BE2C (cell line): ENCODE measurements around the gene GALNT2.

ENCODE experiments used
- DNase-seq: peaks from one replicate; pipeline ENCODE4 v3.0.0-alpha.2; 2020
- H3K27me3 ChIP-seq: fragments of 250-450 bp; sonication (Bioruptor Pico); 2 replicates; pipeline ENCODE4 v1.5.1; 2020; ENCODE audit warnings: mild to moderate bottlenecking
- H3K36me3 ChIP-seq: fragments of 250-450 bp; sonication (Bioruptor Pico); 2 replicates; pipeline ENCODE4 v1.5.1; 2020; ENCODE audit warnings: mild to moderate bottlenecking
- H3K4me1 ChIP-seq: fragments of 250-450 bp; sonication (Bioruptor Pico); 2 replicates; pipeline ENCODE4 v1.5.1; 2020
- H3K4me3 ChIP-seq: 2 replicates; pipeline ENCODE4 v1.5.1; 2011; ENCODE audit warnings: low read depth, low read length
- H3K9me3 ChIP-seq: fragments of 250-450 bp; sonication (Bioruptor Pico); 2 replicates; pipeline ENCODE4 v1.5.1; 2020
- TF ChIP-seq, protein P1 (sequence below): IDR thresholded peaks from 2 replicates; pipeline ENCODE4 v1.5.1; 2012; ENCODE audit warnings: mild to moderate bottlenecking, low read depth, low read length

Gene GALNT2

DNA sequence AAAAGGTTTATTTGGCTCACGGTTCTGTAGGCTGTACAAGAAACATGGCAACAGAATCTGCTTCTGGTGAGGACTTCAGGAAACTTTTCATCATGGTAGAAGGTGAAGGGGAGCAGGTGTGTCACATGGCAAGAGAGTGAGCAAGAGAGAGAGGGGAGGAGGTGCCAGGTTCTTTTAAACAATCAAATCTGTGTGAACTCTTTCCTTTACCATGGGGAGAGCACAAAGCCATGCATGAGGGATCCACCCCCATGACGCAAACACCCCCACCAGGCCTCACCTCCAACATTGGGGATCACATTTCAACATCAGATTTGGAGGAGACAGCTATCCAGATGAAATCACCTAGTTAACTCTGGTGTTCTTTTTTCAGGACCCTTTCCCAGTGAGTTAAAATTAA, 103.6 kb downstream of the GALNT2 start:
- Histone ChIP-seq H3K27me3 (no peaks in the 10 kb centered on the region), H3K9me3 (no peaks in the 10 kb centered on the region), H3K4me1 (peaks cover 16% of the 10 kb centered on the region), H3K4me3 (no peak overlapping the region), H3K36me3 (no peaks in the 10 kb centered on the region)
- TF ChIP-seq, protein P1, sequence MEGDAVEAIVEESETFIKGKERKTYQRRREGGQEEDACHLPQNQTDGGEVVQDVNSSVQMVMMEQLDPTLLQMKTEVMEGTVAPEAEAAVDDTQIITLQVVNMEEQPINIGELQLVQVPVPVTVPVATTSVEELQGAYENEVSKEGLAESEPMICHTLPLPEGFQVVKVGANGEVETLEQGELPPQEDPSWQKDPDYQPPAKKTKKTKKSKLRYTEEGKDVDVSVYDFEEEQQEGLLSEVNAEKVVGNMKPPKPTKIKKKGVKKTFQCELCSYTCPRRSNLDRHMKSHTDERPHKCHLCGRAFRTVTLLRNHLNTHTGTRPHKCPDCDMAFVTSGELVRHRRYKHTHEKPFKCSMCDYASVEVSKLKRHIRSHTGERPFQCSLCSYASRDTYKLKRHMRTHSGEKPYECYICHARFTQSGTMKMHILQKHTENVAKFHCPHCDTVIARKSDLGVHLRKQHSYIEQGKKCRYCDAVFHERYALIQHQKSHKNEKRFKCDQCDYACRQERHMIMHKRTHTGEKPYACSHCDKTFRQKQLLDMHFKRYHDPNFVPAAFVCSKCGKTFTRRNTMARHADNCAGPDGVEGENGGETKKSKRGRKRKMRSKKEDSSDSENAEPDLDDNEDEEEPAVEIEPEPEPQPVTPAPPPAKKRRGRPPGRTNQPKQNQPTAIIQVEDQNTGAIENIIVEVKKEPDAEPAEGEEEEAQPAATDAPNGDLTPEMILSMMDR, result no peak
- no peak for DNase-seq

DNA sequence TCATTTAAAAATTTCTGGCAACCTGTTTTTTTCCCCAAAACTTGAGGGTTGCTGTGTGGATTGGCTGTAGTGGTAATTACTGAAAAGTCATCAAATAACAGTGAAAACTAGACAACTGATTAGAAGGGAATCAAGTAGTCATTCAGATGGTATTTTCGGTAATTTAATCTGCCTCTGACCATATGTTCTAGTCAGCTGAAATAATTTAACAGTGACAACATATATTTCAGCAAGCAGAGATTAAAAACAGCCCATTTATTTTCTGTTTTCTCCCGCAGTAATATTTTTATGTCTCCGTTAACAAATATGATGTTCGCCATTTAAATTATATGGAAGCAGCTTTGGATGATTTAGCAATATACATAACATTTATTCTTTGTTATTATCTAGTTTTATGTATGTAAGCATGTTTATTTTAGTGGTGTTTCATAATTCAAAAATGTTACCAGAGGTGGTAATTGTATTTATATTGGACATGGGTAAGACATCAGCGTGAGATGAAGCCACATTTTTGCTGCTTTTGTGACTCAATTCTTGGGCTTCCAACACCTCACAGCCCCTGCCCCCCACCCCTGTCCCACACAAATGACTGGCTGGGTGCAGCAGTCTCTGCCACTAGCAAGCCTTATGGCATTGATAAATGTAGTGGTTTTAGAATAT, 104.4 kb downstream of the GALNT2 start:
- TF ChIP-seq, protein P1, result no peak
- no peak overlapping the region for H3K4me3 ChIP-seq
- H3K27me3 ChIP-seq, result no peaks in the 10 kb centered on the region
- no peak for DNase-seq
- no peaks in the 10 kb centered on the region for H3K9me3 ChIP-seq
- H3K4me1 ChIP-seq, result peaks cover 20% of the 10 kb centered on the region
- H3K36me3 ChIP-seq, result no peaks in the 10 kb centered on the region

DNA sequence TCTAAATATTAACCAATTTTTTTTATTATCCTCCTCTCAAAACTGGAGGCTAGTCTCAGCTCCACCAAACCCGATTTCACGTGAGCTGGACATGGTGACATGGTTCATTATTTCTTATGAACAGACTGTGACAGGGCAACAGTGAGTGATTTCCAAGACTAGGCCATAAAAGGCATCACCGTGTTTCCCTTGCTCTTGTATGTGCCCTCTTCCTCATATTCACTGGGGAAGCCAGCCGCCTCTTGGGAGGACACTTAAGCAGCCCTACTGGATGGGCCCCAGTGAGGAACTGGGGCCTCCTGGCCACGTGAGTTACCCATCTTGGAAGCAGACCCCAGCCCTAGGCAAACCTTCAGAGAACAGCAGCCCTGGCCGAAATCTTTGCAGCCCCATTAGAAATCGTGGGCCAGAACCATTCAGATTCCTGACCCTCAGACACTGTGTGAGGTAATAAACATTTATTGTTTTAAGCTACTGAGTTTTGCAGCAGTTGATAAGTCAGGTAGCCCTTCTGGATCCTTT, 105.0 kb downstream of the GALNT2 start:
- TF ChIP-seq, protein P1, result no peak
- Histone ChIP-seq H3K27me3 (no peaks in the 10 kb centered on the region), H3K9me3 (no peaks in the 10 kb centered on the region), H3K36me3 (no peaks in the 10 kb centered on the region), H3K4me3 (no peak overlapping the region), H3K4me1 (peaks cover 20% of the 10 kb centered on the region)
- no peak for DNase-seq

DNA sequence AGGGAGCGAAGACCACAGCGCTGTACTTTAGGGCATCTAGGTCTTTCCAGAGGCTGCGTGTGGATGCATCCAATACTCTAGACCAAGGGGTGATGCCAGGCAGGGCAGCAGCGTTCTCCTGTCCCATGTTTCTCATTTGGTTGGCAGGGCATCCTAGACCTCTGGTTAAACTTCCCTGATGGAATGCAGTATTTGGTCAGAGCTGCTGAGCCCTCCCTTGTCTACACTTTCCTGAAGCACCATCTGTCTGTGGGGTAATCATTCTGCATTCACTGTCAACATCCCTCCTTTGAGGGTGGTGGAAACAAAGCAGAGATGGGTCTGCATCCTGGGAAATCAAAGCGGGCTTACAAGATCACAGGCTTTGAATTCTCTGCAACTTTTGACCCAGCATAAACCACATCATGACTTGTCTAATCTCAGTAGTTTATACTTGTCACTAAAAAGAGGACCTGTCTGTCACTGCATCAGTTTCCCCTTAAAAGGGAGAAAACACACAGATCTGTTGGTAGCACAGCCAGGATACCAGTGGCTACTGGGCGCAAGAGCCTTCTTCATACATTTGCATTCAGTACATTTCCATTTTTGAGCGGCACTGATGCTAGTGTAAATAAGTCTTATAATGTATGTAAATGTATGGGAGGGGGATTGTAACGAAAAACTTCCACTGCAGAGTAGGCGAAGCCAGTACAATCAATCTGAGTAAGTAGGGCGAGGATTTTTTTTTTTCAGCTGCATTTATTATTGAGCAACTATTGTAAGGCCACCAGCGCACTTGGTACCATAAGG, 106.3 kb downstream of the GALNT2 start:
- H3K36me3 ChIP-seq, result no peaks in the 10 kb centered on the region
- H3K4me1 ChIP-seq, result peaks cover 28% of the 10 kb centered on the region
- no peak overlapping the region for H3K4me3 ChIP-seq
- TF ChIP-seq, protein P1, result no peak
- H3K27me3 ChIP-seq, result no peaks in the 10 kb centered on the region
- no peak for DNase-seq
- H3K9me3 ChIP-seq, result no peaks in the 10 kb centered on the region

DNA sequence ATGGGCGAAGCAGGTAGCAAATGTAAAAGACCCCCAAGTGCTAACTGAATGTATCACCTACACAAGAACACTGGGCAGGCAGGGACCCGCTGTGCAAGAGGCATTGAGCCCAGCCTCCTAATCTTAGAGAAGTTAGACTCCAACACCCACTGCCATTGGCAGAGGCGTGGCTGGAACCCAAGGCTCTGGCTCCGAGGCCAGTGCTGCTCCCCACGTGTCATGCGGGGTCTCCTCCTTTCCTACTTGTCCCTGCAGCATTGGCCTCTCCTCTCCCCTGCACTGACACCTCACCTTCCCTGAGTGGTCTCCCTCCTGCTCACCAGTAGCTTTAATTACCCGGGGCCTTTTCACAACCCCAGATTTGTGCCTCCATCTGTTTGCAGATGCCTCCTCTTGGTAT, 107.0 kb downstream of the GALNT2 start:
- TF ChIP-seq, protein P1, result no peak
- Histone ChIP-seq H3K4me3 (no peak overlapping the region), H3K27me3 (no peaks in the 10 kb centered on the region), H3K9me3 (no peaks in the 10 kb centered on the region), H3K4me1 (peaks cover 28% of the 10 kb centered on the region), H3K36me3 (no peaks in the 10 kb centered on the region; the same call in 1 of the 2 replicates)
- DNase-seq, result no peak
